SKM-1 (cell line): ENCODE results near the gene POLR2I.

Experiments
- DNase-seq: peaks from one replicate; lab custom pipeline; 2025; ENCODE audit not compliant: unreplicated experiment; lab: John Stamatoyannopoulos, UW

POLR2I gene

GRCh38 chr19:36114721-36115452 is at the start of gene POLR2I:
Gene POLR2I (minus strand): TSS chr19:36114875. CDS start chr19:36114856, 19 bp downstream.
- peak; percentile 96 for DNase-seq

GRCh38 chr19:36163813-36164212 is 49.1 kb upstream of the POLR2I start:
- no peak for DNase-seq

GRCh38 chr19:36160821-36161596 is 46.3 kb upstream of the POLR2I start:
- no peak for DNase-seq

- DNase-seq = no peak
These were observed 38.5 kb upstream of the POLR2I start for GRCh38 chr19:36153126-36153525.

GRCh38 chr19:36152352-36153091 is 37.8 kb upstream of the POLR2I start, which contains the start of gene COX7A1:
Gene COX7A1 (minus strand): TSS chr19:36152447. CDS start chr19:36152407, 40 bp downstream.
- DNase-seq = no peak

GRCh38 chr19:36152019-36152351 is 37.3 kb upstream of the POLR2I start:
- DNase-seq = no peak

GRCh38 chr19:36151144-36152018 is 36.7 kb upstream of the POLR2I start:
- DNase-seq = no peak

GRCh38 chr19:36150586-36150985 is 35.9 kb upstream of the POLR2I start:
- no peak for DNase-seq

GRCh38 chr19:36149673-36150406 is 35.2 kb upstream of the POLR2I start:
- DNase-seq = no peak

- no peak for DNase-seq
These were observed 29.9 kb upstream of the POLR2I start for GRCh38 chr19:36144624-36145023.

- no peak for DNase-seq
These were observed 27.8 kb upstream of the POLR2I start for GRCh38 chr19:36142496-36142895.

- no peak for DNase-seq
These were observed 27.4 kb upstream of the POLR2I start for GRCh38 chr19:36142046-36142445.

GRCh38 chr19:36141039-36141927 is 26.6 kb upstream of the POLR2I start:
- DNase-seq = peak; percentile 69

GRCh38 chr19:36140304-36141038 is 25.8 kb upstream of the POLR2I start:
- DNase-seq = no peak

- peak; percentile 82 for DNase-seq
These were observed 25.0 kb upstream of the POLR2I start, which contains the start of gene CAPNS1 for GRCh38 chr19:36139473-36140303. Gene CAPNS1 (plus strand): TSS chr19:36140066. CDS start chr19:36141012, 946 bp downstream.

GRCh38 chr19:36139120-36139472 is 24.4 kb upstream of the POLR2I start:
- DNase-seq = no peak

GRCh38 chr19:36136964-36137686 is 22.4 kb upstream of the POLR2I start:
- no peak for DNase-seq
